ENCODE data around the gene ALK. TPM values are rescaled to one million over a fixed set of nuclear protein-coding genes. Genes with fewer than 3 reads are reported as not detected.

The ALK gene
- total and polyA plus RNA-seq, 10 of the 15 experiments (the other 5 are each of a cell fraction or from before 2014, with no cell fraction given) = 0.11 TPM; not detected in 9

DNA sequence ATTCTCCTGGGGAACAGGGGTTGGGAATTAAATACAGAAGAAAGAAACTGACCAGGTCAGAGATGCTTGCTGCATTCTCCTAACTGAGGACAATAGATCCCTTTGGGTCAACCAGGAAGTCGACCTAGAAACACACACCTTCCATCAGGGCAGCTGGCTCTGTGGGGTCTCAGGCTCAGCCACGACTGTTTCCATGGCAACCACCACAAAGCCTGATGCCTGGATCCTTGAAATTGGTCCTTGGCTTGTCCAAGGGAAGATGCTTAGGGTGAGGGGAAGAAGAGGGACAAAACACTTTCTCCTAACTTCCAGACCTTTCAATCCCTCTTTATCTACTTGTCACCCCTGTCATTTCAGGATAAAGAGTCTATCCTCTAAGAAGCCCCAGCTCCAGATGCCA is 194.4 kb downstream of the ALK start:
- H2AFZ ChIP-seq (ENCODE audit: control insufficient read depth, low read depth, low read length) = no peak overlapping the region
- no peaks in the 10 kb centered on the region for H3K4me1 ChIP-seq (ENCODE audit: control insufficient read depth, insufficient read depth, low read length)
- no peak for TF ChIP-seq ZNF622 (IDR thresholded peaks at IDR 0.05)
- no peak for TF ChIP-seq RFX5 (IDR thresholded peaks at IDR 0.05; ENCODE audit: low read depth, low read length)
- H3K36me3 ChIP-seq (ENCODE audit: control insufficient read depth in 2 of 2, insufficient read depth in 2 of 2, low read length in 1 of 2) = no peaks in the 10 kb centered on the region
- H3K27ac ChIP-seq (ENCODE audit: control insufficient read depth, insufficient read depth) = no peak overlapping the region
- intact Hi-C loops (cut with micrococcal nuclease; ENCODE audit: unreplicated experiment) = loop anchor here (10.0 kb wide), 1 partner anchor 412 kb away; no protein-coding TSS in a partner anchor
- H3K9me3 ChIP-seq (replicated peaks; ENCODE audit: control insufficient read depth, insufficient read depth, low read length) = no peaks in the 10 kb centered on the region
- no peaks in the 10 kb centered on the region for H4K20me1 ChIP-seq (ENCODE audit: control insufficient read depth, insufficient read depth)
- no peaks in the 10 kb centered on the region for H3K27me3 ChIP-seq (replicated peaks in 1 of 2; ENCODE audit: control insufficient read depth in 2 of 2, insufficient read depth in 2 of 2, low read length in 1 of 2)
- no TSS peak for BruUV-seq (replicated peaks)
- ChIA-PET CTCF (no interaction called here), RAD21 (ENCODE audit: unreplicated experiment) (no interaction called here), POLR2A (no interaction called here), SMC1A (ENCODE audit: uncharacterized antibody, unreplicated experiment) (no interaction called here)
- in situ Hi-C loops (cut with MboI) = no loop called here
- WGBS (ENCODE audit: insufficient coverage, insufficient replicate concordance, low lambda C conversion rate, missing lambda C conversion rate) = 0% methylated on average over 2 of the region's 2 CpGs
- ATAC-seq (no peak), DNase-seq (ENCODE audit: low read depth, low spot score) (no peak), FAIRE-seq (no peak)
- H3K9ac ChIP-seq (ENCODE audit: control insufficient read depth, insufficient read depth, low read length) = no peak overlapping the region
- no peak overlapping the region for H3K4me3 ChIP-seq
- no peak overlapping the region for H3K4me2 ChIP-seq (ENCODE audit: control insufficient read depth, insufficient read depth)
- no peaks in the 10 kb centered on the region for H3K79me2 ChIP-seq (ENCODE audit: control insufficient read depth, insufficient read depth, low read length)

DNA sequence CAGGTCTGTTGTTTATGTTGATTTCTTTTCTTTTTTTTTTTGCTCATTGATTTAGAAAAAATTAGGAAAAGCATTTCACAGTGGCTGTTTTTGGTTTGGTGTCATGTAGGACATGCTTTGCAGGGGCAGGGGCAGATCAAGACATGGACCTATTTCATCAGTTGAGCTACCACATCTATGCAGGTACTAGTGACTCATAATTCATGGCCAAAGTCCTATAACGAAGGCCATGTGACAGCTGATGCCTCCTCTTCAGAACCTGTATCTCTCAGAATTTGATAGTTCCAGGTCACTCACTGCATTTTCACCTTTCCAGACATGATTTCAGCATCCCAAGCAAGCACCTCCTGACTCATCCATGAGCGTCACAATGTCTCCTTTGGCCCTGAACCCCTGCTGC is 195.8 kb downstream of the ALK start:
- Histone ChIP-seq H3K36me3 (ENCODE audit: control insufficient read depth in 2 of 2, insufficient read depth in 2 of 2, low read length in 1 of 2) (no peaks in the 10 kb centered on the region), H3K4me3 (no peak overlapping the region), H3K27ac (ENCODE audit: control insufficient read depth, insufficient read depth) (no peak overlapping the region), H3K4me2 (ENCODE audit: control insufficient read depth, insufficient read depth) (no peak overlapping the region), H4K20me1 (ENCODE audit: control insufficient read depth, insufficient read depth) (no peaks in the 10 kb centered on the region), H3K9me3 (replicated peaks; ENCODE audit: control insufficient read depth, insufficient read depth, low read length) (no peaks in the 10 kb centered on the region), H3K27me3 (replicated peaks in 1 of 2; ENCODE audit: control insufficient read depth in 2 of 2, insufficient read depth in 2 of 2, low read length in 1 of 2) (no peaks in the 10 kb centered on the region), H3K4me1 (ENCODE audit: control insufficient read depth, insufficient read depth, low read length) (no peaks in the 10 kb centered on the region), H2AFZ (ENCODE audit: control insufficient read depth, low read depth, low read length) (no peak overlapping the region), H3K9ac (ENCODE audit: control insufficient read depth, insufficient read depth, low read length) (no peak overlapping the region), H3K79me2 (ENCODE audit: control insufficient read depth, insufficient read depth, low read length) (no peaks in the 10 kb centered on the region)
- ChIA-PET RAD21 (ENCODE audit: unreplicated experiment) (no interaction called here), SMC1A (ENCODE audit: uncharacterized antibody, unreplicated experiment) (no interaction called here), CTCF (no interaction called here), POLR2A (no interaction called here)
- ATAC-seq = no peak
- intact Hi-C loops (cut with micrococcal nuclease; ENCODE audit: unreplicated experiment) = loop anchor here (10.0 kb wide), 1 partner anchor 411 kb away; no protein-coding TSS in a partner anchor
- 28% methylated on average over 2 of the region's 2 CpGs for WGBS (ENCODE audit: insufficient coverage, insufficient replicate concordance, low lambda C conversion rate, missing lambda C conversion rate)
- in situ Hi-C loops (cut with MboI) = no loop called here
- no TSS peak for BruUV-seq (replicated peaks)
- no peak for FAIRE-seq
- DNase-seq (ENCODE audit: low read depth, low spot score) = no peak
- no peak for TF ChIP-seq IKZF1 (conservative IDR thresholded peaks at IDR 0.05)
- TF ChIP-seq, protein P1, sequence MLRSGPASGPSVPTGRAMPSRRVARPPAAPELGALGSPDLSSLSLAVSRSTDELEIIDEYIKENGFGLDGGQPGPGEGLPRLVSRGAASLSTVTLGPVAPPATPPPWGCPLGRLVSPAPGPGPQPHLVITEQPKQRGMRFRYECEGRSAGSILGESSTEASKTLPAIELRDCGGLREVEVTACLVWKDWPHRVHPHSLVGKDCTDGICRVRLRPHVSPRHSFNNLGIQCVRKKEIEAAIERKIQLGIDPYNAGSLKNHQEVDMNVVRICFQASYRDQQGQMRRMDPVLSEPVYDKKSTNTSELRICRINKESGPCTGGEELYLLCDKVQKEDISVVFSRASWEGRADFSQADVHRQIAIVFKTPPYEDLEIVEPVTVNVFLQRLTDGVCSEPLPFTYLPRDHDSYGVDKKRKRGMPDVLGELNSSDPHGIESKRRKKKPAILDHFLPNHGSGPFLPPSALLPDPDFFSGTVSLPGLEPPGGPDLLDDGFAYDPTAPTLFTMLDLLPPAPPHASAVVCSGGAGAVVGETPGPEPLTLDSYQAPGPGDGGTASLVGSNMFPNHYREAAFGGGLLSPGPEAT (IDR thresholded peaks at IDR 0.05; ENCODE audit: low read depth) = no peak
- no peak for TF ChIP-seq HCFC1 (IDR thresholded peaks at IDR 0.05; ENCODE audit: low read length)
- TF ChIP-seq, protein P2, sequence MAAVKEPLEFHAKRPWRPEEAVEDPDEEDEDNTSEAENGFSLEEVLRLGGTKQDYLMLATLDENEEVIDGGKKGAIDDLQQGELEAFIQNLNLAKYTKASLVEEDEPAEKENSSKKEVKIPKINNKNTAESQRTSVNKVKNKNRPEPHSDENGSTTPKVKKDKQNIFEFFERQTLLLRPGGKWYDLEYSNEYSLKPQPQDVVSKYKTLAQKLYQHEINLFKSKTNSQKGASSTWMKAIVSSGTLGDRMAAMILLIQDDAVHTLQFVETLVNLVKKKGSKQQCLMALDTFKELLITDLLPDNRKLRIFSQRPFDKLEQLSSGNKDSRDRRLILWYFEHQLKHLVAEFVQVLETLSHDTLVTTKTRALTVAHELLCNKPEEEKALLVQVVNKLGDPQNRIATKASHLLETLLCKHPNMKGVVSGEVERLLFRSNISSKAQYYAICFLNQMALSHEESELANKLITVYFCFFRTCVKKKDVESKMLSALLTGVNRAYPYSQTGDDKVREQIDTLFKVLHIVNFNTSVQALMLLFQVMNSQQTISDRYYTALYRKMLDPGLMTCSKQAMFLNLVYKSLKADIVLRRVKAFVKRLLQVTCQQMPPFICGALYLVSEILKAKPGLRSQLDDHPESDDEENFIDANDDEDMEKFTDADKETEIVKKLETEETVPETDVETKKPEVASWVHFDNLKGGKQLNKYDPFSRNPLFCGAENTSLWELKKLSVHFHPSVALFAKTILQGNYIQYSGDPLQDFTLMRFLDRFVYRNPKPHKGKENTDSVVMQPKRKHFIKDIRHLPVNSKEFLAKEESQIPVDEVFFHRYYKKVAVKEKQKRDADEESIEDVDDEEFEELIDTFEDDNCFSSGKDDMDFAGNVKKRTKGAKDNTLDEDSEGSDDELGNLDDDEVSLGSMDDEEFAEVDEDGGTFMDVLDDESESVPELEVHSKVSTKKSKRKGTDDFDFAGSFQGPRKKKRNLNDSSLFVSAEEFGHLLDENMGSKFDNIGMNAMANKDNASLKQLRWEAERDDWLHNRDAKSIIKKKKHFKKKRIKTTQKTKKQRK (IDR thresholded peaks at IDR 0.05; ENCODE audit: low read depth, low read length) = no peak
- TF ChIP-seq, protein P3, sequence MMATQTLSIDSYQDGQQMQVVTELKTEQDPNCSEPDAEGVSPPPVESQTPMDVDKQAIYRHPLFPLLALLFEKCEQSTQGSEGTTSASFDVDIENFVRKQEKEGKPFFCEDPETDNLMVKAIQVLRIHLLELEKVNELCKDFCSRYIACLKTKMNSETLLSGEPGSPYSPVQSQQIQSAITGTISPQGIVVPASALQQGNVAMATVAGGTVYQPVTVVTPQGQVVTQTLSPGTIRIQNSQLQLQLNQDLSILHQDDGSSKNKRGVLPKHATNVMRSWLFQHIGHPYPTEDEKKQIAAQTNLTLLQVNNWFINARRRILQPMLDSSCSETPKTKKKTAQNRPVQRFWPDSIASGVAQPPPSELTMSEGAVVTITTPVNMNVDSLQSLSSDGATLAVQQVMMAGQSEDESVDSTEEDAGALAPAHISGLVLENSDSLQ (IDR thresholded peaks at IDR 0.05) = no peak
- TF ChIP-seq CBX3 (IDR thresholded peaks at IDR 0.05; ENCODE audit: borderline replicate concordance, low read depth) = no peak
- TF ChIP-seq, protein P4, sequence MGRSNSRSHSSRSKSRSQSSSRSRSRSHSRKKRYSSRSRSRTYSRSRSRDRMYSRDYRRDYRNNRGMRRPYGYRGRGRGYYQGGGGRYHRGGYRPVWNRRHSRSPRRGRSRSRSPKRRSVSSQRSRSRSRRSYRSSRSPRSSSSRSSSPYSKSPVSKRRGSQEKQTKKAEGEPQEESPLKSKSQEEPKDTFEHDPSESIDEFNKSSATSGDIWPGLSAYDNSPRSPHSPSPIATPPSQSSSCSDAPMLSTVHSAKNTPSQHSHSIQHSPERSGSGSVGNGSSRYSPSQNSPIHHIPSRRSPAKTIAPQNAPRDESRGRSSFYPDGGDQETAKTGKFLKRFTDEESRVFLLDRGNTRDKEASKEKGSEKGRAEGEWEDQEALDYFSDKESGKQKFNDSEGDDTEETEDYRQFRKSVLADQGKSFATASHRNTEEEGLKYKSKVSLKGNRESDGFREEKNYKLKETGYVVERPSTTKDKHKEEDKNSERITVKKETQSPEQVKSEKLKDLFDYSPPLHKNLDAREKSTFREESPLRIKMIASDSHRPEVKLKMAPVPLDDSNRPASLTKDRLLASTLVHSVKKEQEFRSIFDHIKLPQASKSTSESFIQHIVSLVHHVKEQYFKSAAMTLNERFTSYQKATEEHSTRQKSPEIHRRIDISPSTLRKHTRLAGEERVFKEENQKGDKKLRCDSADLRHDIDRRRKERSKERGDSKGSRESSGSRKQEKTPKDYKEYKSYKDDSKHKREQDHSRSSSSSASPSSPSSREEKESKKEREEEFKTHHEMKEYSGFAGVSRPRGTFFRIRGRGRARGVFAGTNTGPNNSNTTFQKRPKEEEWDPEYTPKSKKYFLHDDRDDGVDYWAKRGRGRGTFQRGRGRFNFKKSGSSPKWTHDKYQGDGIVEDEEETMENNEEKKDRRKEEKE (IDR thresholded peaks at IDR 0.05) = no peak

Measured in GM12878 (cell line).